HepG2 (cell line): ENCODE data around the gene APRT. TPM values are rescaled to one million over a fixed set of nuclear protein-coding genes. Genes with fewer than 3 reads are reported as not detected.

Experiments
- ATF6 ChIP-seq: sonication (generic); formaldehyde crosslinking; conservative IDR thresholded peaks from 2 replicates; pipeline ENCODE4 v1.4.0; 2020; ENCODE audit warnings: missing genetic modification reagents
- MAZ ChIP-seq, 2 experiments: sonication (generic) in 1 of 2; formaldehyde crosslinking in 1 of 2; IDR thresholded peaks; 2 replicates each; pipeline versions ENCODE4 v1.5.0 to v1.6.1; 2012 to 2020; ENCODE audit warnings: low read depth in 2 of 2, mild to moderate bottlenecking in 2 of 2, borderline replicate concordance in 1 of 2, improper control_type of control experiment in 1 of 2, low read length in 1 of 2, missing genetic modification reagents in 1 of 2, moderate library complexity in 1 of 2
- MTA1 ChIP-seq: sonication (generic); formaldehyde crosslinking; IDR thresholded peaks from 2 replicates; pipeline ENCODE4 v1.4.0; 2020; ENCODE audit warnings: missing genetic modification reagents, mild to moderate bottlenecking, borderline replicate concordance
- PHF8 ChIP-seq: sonication (generic); formaldehyde crosslinking; IDR thresholded peaks from 2 replicates; pipeline ENCODE4 v1.5.0; 2020; ENCODE audit warnings: missing genetic modification reagents
- RXRA ChIP-seq: sonication (generic); formaldehyde crosslinking; IDR thresholded peaks from 2 replicates; pipeline ENCODE4 v1.5.1; 2020; ENCODE audit warnings: missing genetic modification reagents
- SOX13 ChIP-seq, 3 experiments: fragments of 450-650 bp in 1 of 3; sonication (generic) in 1 of 3; formaldehyde crosslinking in 1 of 3; IDR thresholded peaks in 2 of 3; conservative IDR thresholded peaks in 1 of 3; 2 replicates each; pipeline versions ENCODE4 v1.5.0 to v1.6.1; 2016 to 2020; ENCODE audit warnings: antibody characterized with exemption in 1 of 3, mild to moderate bottlenecking in 1 of 3, missing compliant biosample characterization in 1 of 3, missing genetic modification reagents in 1 of 3, moderate library complexity in 1 of 3
- SOX6 ChIP-seq, 2 experiments: fragments of 450-650 bp in 1 of 2; sonication (generic) in 1 of 2; formaldehyde crosslinking in 1 of 2; IDR thresholded peaks; 2 replicates each; pipeline versions ENCODE4 v1.4.0 to v1.6.1; 2017 to 2020; ENCODE audit warnings: antibody characterized with exemption in 1 of 2, mild to moderate bottlenecking in 1 of 2, missing genetic modification reagents in 1 of 2
- SP1 ChIP-seq, 2 experiments: fragments of 450-650 bp in 1 of 2; sonication (generic) in 1 of 2; formaldehyde crosslinking in 1 of 2; IDR thresholded peaks; 2 replicates each; pipeline versions ENCODE4 v1.4.0 to v1.6.1; 2016 to 2020; ENCODE audit warnings: missing genetic modification reagents in 1 of 2
- ZBED4 ChIP-seq: sonication (generic); formaldehyde crosslinking; IDR thresholded peaks from 2 replicates; pipeline ENCODE4 v1.4.0; 2020; ENCODE audit warnings: missing genetic modification reagents, borderline replicate concordance
- ZBTB34 ChIP-seq: sonication (generic); formaldehyde crosslinking; IDR thresholded peaks from 2 replicates; pipeline ENCODE4 v1.8.0; 2022; ENCODE audit warnings: mild to moderate bottlenecking, missing genetic modification reagents
- ZFP90 ChIP-seq: sonication (generic); formaldehyde crosslinking; IDR thresholded peaks from 2 replicates; pipeline ENCODE4 v1.8.0; 2022; ENCODE audit warnings: missing genetic modification reagents, mild to moderate bottlenecking, inconsistent platforms, borderline replicate concordance
- ZNF24 ChIP-seq: fragments of 450-650 bp; IDR thresholded peaks from 2 replicates; pipeline ENCODE4 v1.6.1; 2017; ENCODE audit warnings: antibody characterized with exemption, mild to moderate bottlenecking
- ZNF598 ChIP-seq: sonication (generic); formaldehyde crosslinking; IDR thresholded peaks from 2 replicates; pipeline ENCODE4 v1.5.1; 2020; ENCODE audit warnings: mild to moderate bottlenecking, missing genetic modification reagents, borderline replicate concordance
- ZNF607 ChIP-seq: sonication (generic); formaldehyde crosslinking; IDR thresholded peaks from 2 replicates; pipeline ENCODE4 v1.5.1; 2020; ENCODE audit warnings: missing genetic modification reagents, mild to moderate bottlenecking, borderline replicate concordance
- ZNF766 ChIP-seq: sonication (generic); formaldehyde crosslinking; IDR thresholded peaks from 2 replicates; pipeline ENCODE4 v1.5.0; 2020; ENCODE audit warnings: missing genetic modification reagents, borderline replicate concordance
- ZNF792 ChIP-seq: IDR thresholded peaks from 2 replicates; pipeline ENCODE4 v1.6.1; 2016
- polyA plus RNA-seq, 8 experiments: library from polyadenylated mRNA; depleted of rRNA in 3 of 8; stranded (reverse) in 7 of 8; unstranded in 1 of 8; fragments of >200 nt; fragmentation: Illumina TruSeq in 4 of 8; extraction: Trizol in 4 of 8; gene quantifications; 2 replicates each; pipeline versions ENCODE4 v1.2.1 to v1.2.3, GENCODE V29; 2011 to 2016; ENCODE audit warnings: low read depth in 4 of 8, missing spikeins in 1 of 8, mixed read lengths in 1 of 8; ENCODE audit not compliant: insufficient read depth in 1 of 8
- total RNA-seq, 5 experiments: library from RNA; depleted of rRNA; stranded (reverse); fragments of >200 nt; fragmentation: Illumina TruSeq; extraction: Trizol; gene quantifications; 2 replicates each; pipeline ENCODE4 v1.2.3, GENCODE V29; 2016; ENCODE audit warnings: low read depth in 1 of 5
- TF ChIP-seq, protein P1 (sequence below): sonication (generic); formaldehyde crosslinking; IDR thresholded peaks from 2 replicates; pipeline ENCODE4 v1.4.0; 2020; ENCODE audit warnings: missing genetic modification reagents

APRT gene
- total and polyA plus RNA-seq, 2 of the 13 experiments (the other 11 are each of a cell fraction or from before 2014, with no cell fraction given), result 155 to 242 TPM

GRCh38 chr16:88793251-88793954 is 18.3 kb downstream of the APRT start (continued):
- TF ChIP-seq SOX13 (IDR thresholded peaks at IDR 0.05), result no peak
- peak in 1 of 2 experiments; percentile 51; a peak in 1 of 4 replicates for TF ChIP-seq SOX13 (CRISPR knock-in tag; conservative IDR thresholded peaks at IDR 0.05 in 1 of 2, IDR thresholded peaks at IDR 0.05 in 1 of 2)
- no peak for TF ChIP-seq MAZ (IDR thresholded peaks at IDR 0.05; ENCODE audit: borderline replicate concordance, low read depth, low read length)
- TF ChIP-seq MAZ (CRISPR knock-in tag; IDR thresholded peaks at IDR 0.05; ENCODE audit: low read depth), result no peak
- no peak for TF ChIP-seq PHF8
- peak; percentile 47; the same call in 1 of the 2 replicates for TF ChIP-seq ZBED4
- TF ChIP-seq RXRA, result peak; percentile 53; the same call in 1 of the 2 replicates
- TF ChIP-seq ZNF24, result no peak
- TF ChIP-seq ZNF792 (CRISPR knock-in tag), result no peak
- TF ChIP-seq, protein P1, sequence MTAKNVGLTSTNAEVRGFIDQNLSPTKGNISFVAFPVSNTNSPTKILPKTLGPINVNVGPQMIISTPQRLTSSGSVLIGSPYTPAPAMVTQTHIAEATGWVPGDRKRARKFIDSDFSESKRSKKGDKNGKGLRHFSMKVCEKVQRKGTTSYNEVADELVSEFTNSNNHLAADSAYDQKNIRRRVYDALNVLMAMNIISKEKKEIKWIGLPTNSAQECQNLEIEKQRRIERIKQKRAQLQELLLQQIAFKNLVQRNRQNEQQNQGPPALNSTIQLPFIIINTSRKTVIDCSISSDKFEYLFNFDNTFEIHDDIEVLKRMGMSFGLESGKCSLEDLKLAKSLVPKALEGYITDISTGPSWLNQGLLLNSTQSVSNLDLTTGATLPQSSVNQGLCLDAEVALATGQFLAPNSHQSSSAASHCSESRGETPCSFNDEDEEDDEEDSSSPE (CRISPR knock-in tag), result no peak
- no peak for TF ChIP-seq ATF6
- no peak for TF ChIP-seq ZNF607 (CRISPR knock-in tag)
- peak; percentile 70 for TF ChIP-seq MTA1 (CRISPR knock-in tag)
- TF ChIP-seq ZBTB34 (CRISPR knock-in tag), result no peak
- TF ChIP-seq SP1 (IDR thresholded peaks at IDR 0.05), result no peak
- TF ChIP-seq SP1 (CRISPR knock-in tag; IDR thresholded peaks at IDR 0.05), result peak; percentile 51
- no peak for TF ChIP-seq ZFP90
- TF ChIP-seq ZNF598, result peak; percentile 77; the same call in 1 of the 2 replicates
- no peak for TF ChIP-seq SOX6 (IDR thresholded peaks at IDR 0.05)
- peak; percentile 19; the same call in 1 of the 2 replicates for TF ChIP-seq SOX6 (CRISPR knock-in tag; IDR thresholded peaks at IDR 0.05)
- no peak for TF ChIP-seq ZNF766
